PC-9 (cell line): Measurements from ENCODE around the gene ELMO1. TPM values are rescaled to one million over a fixed set of nuclear protein-coding genes. Genes with fewer than 3 reads are reported as not detected.

ENCODE experiments used
- BruUV-seq: library from RNA; stranded (reverse); fragments of 400-500 nt; replicated peaks from 2 replicates; lab custom pipeline; 2021; lab: Mats Ljungman, UMichigan
- CTCF ChIA-PET: fragments of 300-600 bp; sonication (Branson Sonifier 250); formaldehyde crosslinking; loops from one replicate; lab custom pipeline; 2022; ENCODE audit warnings: antibody characterized with exemption; lab: Charles Lee
- POLR2A ChIA-PET: fragments of 300-600 bp; sonication (Branson Sonifier 250); formaldehyde crosslinking; loops from one replicate; lab custom pipeline; 2022; ENCODE audit warnings: antibody characterized with exemption; ENCODE audit not compliant: unreplicated experiment; lab: Charles Lee
- DNase-seq, 2 experiments: peaks; one replicate each; pipeline versions ENCODE4 v3.0.0 to v3.0.0-alpha.2; 2015 to 2022; ENCODE audit warnings: mixed read lengths in 1 of 2
- H2AFZ ChIP-seq: fragments of 200-600 bp; sonication (generic); 2 replicates; pipeline ENCODE4 v1.8.1; 2017; ENCODE audit warnings: antibody characterized with exemption
- H3F3A ChIP-seq: fragments of 200-600 bp; sonication (generic); 2 replicates; pipeline ENCODE4 v1.8.1; 2017; ENCODE audit warnings: antibody characterized with exemption, mild to moderate bottlenecking, low read depth; ENCODE audit not compliant: insufficient read depth
- H3K27ac ChIP-seq: fragments of 200-600 bp; sonication (generic); 2 replicates; pipeline ENCODE4 v1.6.1; 2016; ENCODE audit warnings: mixed run types
- H3K27me3 ChIP-seq: fragments of 200-600 bp; sonication (generic); 2 replicates; pipeline ENCODE4 v1.6.1; 2016; ENCODE audit warnings: low read depth, mixed run types; ENCODE audit not compliant: insufficient read depth
- H3K36me3 ChIP-seq: fragments of 200-600 bp; sonication (generic); 2 replicates; pipeline ENCODE4 v1.6.1; 2016; ENCODE audit warnings: low read depth, mixed run types
- H3K4me1 ChIP-seq: fragments of 200-600 bp; sonication (generic); replicated peaks from 2 replicates; pipeline ENCODE4 v1.6.1; 2016; ENCODE audit warnings: mixed run types; ENCODE audit not compliant: insufficient read depth
- H3K4me2 ChIP-seq: fragments of 200-600 bp; sonication (generic); 2 replicates; pipeline ENCODE4 v1.6.1; 2017; ENCODE audit warnings: mixed run types
- H3K4me3 ChIP-seq: fragments of 200-600 bp; sonication (generic); 2 replicates; pipeline ENCODE4 v1.6.1; 2016; ENCODE audit warnings: mixed run types
- H3K79me2 ChIP-seq: fragments of 200-600 bp; sonication (generic); 2 replicates; pipeline ENCODE4 v1.6.1; 2017; ENCODE audit warnings: low read depth, mixed run types
- H3K9me2 ChIP-seq: fragments of 200-600 bp; sonication (generic); 2 replicates; pipeline ENCODE4 v1.8.1; 2017; ENCODE audit warnings: mild to moderate bottlenecking; ENCODE audit not compliant: insufficient read depth
- H3K9me3 ChIP-seq: fragments of 200-600 bp; sonication (generic); 2 replicates; pipeline ENCODE4 v1.8.1; 2016; ENCODE audit warnings: low read depth; ENCODE audit not compliant: insufficient read depth
- H4K20me1 ChIP-seq: fragments of 200-600 bp; sonication (generic); 2 replicates; pipeline ENCODE4 v1.8.1; 2017; ENCODE audit not compliant: insufficient read depth
- EZH2 ChIP-seq: fragments of 200-600 bp; sonication (generic); IDR thresholded peaks from 2 replicates; pipeline ENCODE4 v1.8.0; 2017; ENCODE audit warnings: antibody characterized with exemption, low read depth
- intact Hi-C: fragments of 100-400 bp; cut with micrococcal nuclease; formaldehyde crosslinking; loops from one replicate; pipeline ENCODE4 v1.10.0; 2022; ENCODE audit not compliant: unreplicated experiment
- total RNA-seq: library from RNA; stranded (reverse); gene quantifications from 2 replicates; pipeline ENCODE4 v1.2.3, GENCODE V29; 2021
- TF ChIP-seq, protein P1 (sequence below): fragments of 200-600 bp; sonication (generic); conservative IDR thresholded peaks from 2 replicates; pipeline ENCODE4 v1.6.1; 2017; ENCODE audit warnings: mixed run types, antibody characterized with exemption, mild to moderate bottlenecking, moderate library complexity

Gene ELMO1
- total RNA-seq, 1 experiment from 2014 or later: 4.8 TPM

DNA sequence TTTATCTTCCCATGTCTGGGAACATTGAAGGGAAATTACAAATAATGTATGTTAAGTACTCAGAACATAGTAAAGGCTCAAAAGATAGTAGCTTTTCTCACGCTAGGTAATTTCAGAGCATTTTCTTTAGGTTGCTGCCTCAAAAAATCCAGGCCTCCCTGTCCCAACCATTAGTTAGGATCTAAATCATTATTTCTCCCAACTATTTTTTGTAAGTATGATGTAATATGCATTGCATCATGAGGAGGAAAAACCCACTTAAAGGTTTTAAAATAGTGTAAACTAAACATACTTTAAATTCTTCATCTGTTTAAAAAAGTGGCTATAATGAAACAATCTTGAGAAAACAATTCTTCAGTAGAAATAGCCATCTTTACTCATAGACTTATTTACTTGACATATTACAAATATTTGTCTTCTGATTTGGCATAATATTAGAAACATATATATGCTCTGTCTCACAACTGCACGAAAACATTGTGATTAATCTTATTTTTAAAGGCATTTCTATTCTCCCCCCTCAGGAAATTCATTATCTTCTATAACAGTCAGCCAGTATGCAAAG, 329.3 kb downstream of the ELMO1 start:
- no peaks in the 10 kb centered on the region for H3K36me3 ChIP-seq
- no peak overlapping the region for H2AFZ ChIP-seq
- no peak for DNase-seq
- no peaks in the 10 kb centered on the region for H3F3A ChIP-seq
- POLR2A ChIA-PET: no interaction called here
- TF ChIP-seq EZH2: no peak
- TF ChIP-seq, protein P1, sequence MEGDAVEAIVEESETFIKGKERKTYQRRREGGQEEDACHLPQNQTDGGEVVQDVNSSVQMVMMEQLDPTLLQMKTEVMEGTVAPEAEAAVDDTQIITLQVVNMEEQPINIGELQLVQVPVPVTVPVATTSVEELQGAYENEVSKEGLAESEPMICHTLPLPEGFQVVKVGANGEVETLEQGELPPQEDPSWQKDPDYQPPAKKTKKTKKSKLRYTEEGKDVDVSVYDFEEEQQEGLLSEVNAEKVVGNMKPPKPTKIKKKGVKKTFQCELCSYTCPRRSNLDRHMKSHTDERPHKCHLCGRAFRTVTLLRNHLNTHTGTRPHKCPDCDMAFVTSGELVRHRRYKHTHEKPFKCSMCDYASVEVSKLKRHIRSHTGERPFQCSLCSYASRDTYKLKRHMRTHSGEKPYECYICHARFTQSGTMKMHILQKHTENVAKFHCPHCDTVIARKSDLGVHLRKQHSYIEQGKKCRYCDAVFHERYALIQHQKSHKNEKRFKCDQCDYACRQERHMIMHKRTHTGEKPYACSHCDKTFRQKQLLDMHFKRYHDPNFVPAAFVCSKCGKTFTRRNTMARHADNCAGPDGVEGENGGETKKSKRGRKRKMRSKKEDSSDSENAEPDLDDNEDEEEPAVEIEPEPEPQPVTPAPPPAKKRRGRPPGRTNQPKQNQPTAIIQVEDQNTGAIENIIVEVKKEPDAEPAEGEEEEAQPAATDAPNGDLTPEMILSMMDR: no peak
- no peaks in the 10 kb centered on the region for H4K20me1 ChIP-seq
- intact Hi-C loops: no loop called here
- no peaks in the 10 kb centered on the region for H3K79me2 ChIP-seq
- H3K27me3 ChIP-seq: peaks cover 28% of the 10 kb centered on the region; the same call in 1 of the 2 replicates
- H3K4me3 ChIP-seq: no peak overlapping the region
- BruUV-seq: no TSS peak
- no peak overlapping the region for H3K27ac ChIP-seq
- H3K4me2 ChIP-seq: no peak overlapping the region
- H3K9me3 ChIP-seq: no peaks in the 10 kb centered on the region
- CTCF ChIA-PET: no interaction called here
- no peaks in the 10 kb centered on the region for H3K4me1 ChIP-seq
- no peaks in the 10 kb centered on the region for H3K9me2 ChIP-seq

DNA sequence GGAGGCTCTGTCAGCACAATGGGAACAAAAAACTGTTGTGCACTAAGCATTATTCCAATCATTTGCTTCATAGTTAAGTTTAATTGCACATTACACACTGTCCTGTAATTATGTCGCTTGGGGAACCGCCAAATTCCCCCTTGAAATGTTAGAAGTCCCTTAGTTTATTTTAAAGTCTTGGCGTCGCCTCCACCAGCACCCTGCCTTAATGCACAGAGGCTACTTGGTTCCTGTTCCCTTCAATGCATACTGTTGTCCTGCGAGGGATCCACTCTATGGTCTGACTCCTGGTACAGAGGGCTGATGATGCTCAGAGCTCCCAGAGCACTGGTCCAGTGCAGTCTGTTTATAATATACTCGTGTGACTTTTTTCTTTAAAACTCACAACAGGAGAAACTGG, 330.7 kb downstream of the ELMO1 start:
- Histone ChIP-seq H3K4me3 (no peak overlapping the region), H3K9me2 (no peaks in the 10 kb centered on the region), H3K27me3 (peaks cover 28% of the 10 kb centered on the region; the same call in 1 of the 2 replicates), H2AFZ (no peak overlapping the region), H3K36me3 (no peaks in the 10 kb centered on the region), H3K27ac (no peak overlapping the region), H4K20me1 (no peaks in the 10 kb centered on the region), H3K4me1 (no peaks in the 10 kb centered on the region), H3K4me2 (no peak overlapping the region), H3F3A (no peaks in the 10 kb centered on the region), H3K79me2 (no peaks in the 10 kb centered on the region), H3K9me3 (no peaks in the 10 kb centered on the region)
- intact Hi-C loops: no loop called here
- BruUV-seq: no TSS peak
- no peak for DNase-seq
- ChIA-PET CTCF (no interaction called here), POLR2A (no interaction called here)
- TF ChIP-seq, protein P1: no peak
- no peak for TF ChIP-seq EZH2

DNA sequence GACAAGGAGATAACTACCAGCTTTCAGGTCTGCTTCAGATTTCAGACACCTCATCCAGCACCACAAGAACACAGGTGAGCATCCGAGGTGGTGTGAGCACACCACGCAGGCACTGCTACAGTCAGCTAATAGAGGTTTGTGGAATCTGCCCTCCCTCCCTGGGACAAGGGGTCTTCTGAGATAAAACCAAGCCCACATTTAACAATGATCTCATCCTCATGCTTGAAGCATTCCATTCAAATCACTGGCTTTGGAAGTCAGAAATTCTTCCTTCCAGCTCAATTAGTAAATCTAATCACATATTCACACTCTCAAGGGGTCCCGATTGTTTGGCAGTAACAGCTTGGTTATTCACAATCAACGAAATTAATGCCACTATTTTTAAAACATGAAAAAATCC, 331.4 kb downstream of the ELMO1 start:
- Histone ChIP-seq H4K20me1 (no peaks in the 10 kb centered on the region), H3K9me2 (no peaks in the 10 kb centered on the region), H3K4me3 (no peak overlapping the region), H3K79me2 (no peaks in the 10 kb centered on the region), H3K9me3 (no peaks in the 10 kb centered on the region), H3K4me1 (no peaks in the 10 kb centered on the region), H3K27me3 (peaks cover 28% of the 10 kb centered on the region; the same call in 1 of the 2 replicates), H3K4me2 (no peak overlapping the region), H3F3A (no peaks in the 10 kb centered on the region), H3K27ac (no peak overlapping the region), H2AFZ (no peak overlapping the region), H3K36me3 (no peaks in the 10 kb centered on the region)
- intact Hi-C loops: no loop called here
- BruUV-seq: no TSS peak
- TF ChIP-seq, protein P1: no peak
- no peak for TF ChIP-seq EZH2
- ChIA-PET POLR2A (no interaction called here), CTCF (no interaction called here)
- DNase-seq: no peak
